ENCODE data around the gene SEMA4C.

GRCh38 chr2:96913117-96913397 is 43.2 kb upstream of the SEMA4C start:
- TF ChIP-seq, protein P1, sequence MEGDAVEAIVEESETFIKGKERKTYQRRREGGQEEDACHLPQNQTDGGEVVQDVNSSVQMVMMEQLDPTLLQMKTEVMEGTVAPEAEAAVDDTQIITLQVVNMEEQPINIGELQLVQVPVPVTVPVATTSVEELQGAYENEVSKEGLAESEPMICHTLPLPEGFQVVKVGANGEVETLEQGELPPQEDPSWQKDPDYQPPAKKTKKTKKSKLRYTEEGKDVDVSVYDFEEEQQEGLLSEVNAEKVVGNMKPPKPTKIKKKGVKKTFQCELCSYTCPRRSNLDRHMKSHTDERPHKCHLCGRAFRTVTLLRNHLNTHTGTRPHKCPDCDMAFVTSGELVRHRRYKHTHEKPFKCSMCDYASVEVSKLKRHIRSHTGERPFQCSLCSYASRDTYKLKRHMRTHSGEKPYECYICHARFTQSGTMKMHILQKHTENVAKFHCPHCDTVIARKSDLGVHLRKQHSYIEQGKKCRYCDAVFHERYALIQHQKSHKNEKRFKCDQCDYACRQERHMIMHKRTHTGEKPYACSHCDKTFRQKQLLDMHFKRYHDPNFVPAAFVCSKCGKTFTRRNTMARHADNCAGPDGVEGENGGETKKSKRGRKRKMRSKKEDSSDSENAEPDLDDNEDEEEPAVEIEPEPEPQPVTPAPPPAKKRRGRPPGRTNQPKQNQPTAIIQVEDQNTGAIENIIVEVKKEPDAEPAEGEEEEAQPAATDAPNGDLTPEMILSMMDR (conservative IDR thresholded peaks at IDR 0.05; ENCODE audit: low read depth, low read length), result no peak
- TF ChIP-seq USF2 (IDR thresholded peaks at IDR 0.05; ENCODE audit: low read depth, low read length) (no peak), RAD21 (IDR thresholded peaks at IDR 0.05; ENCODE audit: low read length) (no peak)
